Esophagus muscularis mucosa (tissue), 3 donors: ENCODE results near the gene SEC16A.

ENCODE experiments used
- CTCF ChIP-seq, 3 experiments: fragments of 200-600 bp in 2 of 3; fragments of 450-650 bp in 1 of 3; sonication (generic) in 2 of 3; IDR thresholded peaks; one replicate each; pipeline ENCODE4 v1.5.1; 2017 to 2019; ENCODE audit warnings: antibody characterized with exemption in 3 of 3, mild to moderate bottlenecking in 2 of 3, moderate library complexity in 1 of 3
- POLR2A ChIP-seq: fragments of 450-650 bp; IDR thresholded peaks from one replicate; pipeline ENCODE4 v1.6.1; 2017; ENCODE audit warnings: antibody characterized with exemption, moderate library complexity, mild to moderate bottlenecking, low read depth

GRCh38 chr9:136531904-136532798 is 49.3 kb upstream of the SEC16A start:
- TF ChIP-seq CTCF (IDR thresholded peaks at IDR 0.05) (no peak), POLR2A (no peak)
